HG03378 (cell line): ENCODE results near the gene PRUNE2.

Source experiments
- ATAC-seq: cut with Tn5 transposase; IDR thresholded peaks from one replicate; pipeline ENCODE4 v1.9.1; 2021; ENCODE audit warnings: mild to moderate bottlenecking, moderate library complexity; ENCODE audit not compliant: unreplicated experiment

Gene PRUNE2

DNA sequence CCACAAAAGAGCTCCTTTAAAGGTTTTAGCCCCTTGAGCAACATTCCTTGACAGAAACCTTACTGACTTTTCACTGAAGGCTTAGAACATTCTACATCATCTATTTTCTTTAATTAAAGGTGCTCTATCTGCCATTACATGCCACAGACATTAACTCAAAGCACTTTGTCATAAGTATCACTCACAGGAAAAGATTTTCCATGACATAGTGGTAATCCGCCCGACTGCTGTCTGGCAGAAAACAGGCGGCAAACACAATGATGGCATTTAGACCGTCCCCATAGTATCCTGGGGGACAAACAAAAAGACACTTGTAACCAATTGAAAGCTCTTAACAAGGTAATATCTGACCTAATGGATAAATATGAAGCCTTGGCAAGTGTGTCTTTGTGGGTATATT, 267.9 kb downstream of the PRUNE2 start:
- no peak for ATAC-seq

DNA sequence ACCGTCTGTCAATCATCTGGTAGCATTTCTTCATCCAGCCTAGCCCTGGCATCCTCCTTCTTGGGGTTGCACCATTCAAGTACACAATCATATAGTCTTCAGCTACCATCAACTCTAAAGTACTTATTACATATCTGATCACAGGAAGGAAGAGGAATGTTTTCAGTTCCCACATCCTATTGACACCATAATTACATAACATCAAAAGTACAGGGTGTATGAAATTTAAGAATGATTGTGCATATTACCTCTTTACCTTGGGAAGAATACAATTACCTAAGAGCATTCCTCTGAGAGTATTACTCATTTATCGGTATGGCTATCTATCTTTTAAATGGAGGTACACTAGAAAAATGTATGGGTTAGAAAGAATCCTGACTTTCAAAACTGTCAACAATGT, 268.5 kb downstream of the PRUNE2 start:
- ATAC-seq, result no peak

DNA sequence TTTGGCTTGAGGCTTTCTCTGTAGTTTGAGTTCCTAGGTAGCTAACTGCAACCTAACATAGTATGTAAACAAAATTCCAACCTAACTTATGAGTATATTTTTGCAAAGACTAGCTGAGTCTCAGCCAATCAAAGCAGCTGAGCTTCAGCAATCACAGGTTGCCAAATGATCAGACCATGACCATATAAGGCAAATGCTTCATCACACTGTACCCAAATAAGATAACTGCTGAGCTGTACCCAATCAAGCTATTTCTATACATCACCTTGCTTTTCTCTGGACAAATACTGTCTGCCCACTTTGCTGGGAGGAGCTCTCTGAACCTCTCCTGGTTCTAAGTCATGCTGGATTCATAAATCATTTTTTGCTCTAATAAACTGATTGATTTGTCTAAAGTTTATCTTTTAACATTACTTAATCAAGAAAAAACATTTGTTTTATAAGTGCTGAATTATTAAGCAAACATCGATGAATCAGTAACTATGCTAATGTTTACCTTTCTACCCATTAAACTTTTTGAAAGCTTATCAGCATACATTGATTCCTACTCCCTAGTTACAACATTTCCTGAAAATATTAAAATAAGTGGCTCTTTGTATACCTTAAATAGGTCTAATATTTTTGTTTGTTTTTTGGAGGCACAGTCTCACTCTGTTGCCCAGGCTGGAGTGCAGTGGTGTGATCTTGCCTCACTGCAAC, 271.4 kb downstream of the PRUNE2 start:
- ATAC-seq, result peak; percentile 76

DNA sequence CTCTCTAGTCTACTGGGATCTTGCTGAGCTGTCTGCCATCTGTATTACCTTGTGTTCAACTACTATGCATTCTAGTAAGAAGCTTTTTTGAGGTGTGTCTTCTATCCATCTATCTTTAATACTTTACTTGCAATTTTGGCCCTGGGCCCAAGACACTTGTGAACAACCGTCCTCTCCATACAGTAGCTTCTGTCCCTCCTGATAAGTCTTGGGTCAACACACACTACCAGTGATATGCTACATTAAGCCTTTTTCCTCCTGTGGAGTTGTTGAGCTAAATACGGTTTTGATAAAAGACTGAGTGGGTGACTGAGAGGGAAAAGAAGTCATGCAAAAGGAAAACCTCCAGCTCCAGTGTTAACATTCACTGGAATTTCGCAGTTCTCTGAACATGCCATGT, 275.0 kb downstream of the PRUNE2 start:
- no peak for ATAC-seq

DNA sequence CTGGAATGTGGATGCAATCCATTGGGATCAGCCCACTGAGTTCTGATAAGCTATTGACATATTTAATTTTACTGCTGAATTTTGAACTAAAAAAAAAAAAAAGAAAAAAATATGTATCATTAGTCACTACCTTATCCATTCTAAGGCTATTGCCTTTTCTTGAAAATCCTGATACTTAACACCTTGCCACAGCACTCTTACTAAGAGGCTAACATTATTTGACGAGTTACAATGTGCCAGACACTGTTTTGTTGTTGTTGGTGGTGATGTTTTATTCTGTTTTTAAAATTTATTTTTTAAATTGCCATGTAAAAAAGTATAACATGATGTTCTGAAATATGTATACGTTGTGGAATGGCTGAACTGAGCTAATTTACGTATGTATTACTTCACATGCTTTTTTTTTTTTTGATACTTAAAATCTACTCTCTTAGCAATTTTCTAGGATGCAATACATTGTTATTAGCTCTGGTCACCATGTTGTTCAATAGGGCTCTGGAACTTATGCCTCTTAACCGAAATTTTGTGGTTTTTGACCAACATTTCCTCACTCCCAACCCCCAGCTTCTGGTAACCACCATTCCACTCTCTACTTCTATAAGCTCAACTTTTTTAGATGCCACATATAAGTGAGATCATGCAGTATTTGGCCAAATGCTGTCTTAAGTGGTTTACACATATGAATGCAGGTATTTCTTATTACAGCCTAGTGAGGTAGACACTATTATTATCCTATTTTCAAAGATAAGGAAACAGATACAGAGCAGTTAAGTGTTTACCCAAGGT, 276.5 kb downstream of the PRUNE2 start:
- no peak for ATAC-seq

DNA sequence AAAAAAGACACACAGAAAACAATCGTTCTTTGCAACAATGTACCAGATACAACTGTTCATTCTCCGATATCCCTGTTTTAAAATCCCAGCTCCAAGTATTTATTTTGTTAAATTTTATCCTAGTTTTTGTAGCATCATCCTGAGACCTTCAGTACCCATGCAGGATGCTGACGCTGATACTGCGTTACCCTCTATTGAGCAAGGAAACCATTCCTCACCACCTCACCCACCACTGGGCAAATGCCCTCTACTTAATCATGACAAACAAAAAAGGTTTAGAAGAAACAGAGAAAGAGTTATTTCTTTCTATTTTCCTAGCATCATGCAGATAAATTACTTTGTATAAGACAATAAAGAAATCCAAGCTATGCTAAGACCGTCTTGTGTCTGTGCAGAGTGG, 277.8 kb downstream of the PRUNE2 start:
- ATAC-seq, result no peak

DNA sequence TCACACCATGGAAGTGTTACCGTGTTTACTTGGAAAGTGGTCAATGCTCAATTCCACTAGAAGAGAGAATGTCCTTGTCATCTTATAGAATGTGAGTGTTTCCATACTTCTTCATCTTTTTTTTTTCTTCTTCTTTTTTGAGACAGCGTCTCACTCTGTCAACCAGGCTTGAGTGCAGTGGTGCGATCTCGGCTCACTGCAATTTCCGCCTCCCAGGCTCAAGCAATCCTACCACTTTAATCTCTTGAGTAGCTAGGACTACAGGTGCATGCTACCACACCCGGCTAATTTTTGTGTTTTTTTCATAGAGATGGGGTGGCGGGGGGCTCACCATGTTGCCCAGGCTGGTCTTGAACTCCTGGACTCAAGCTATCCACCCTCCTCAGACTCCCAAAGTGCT, 278.9 kb downstream of the PRUNE2 start:
- ATAC-seq, result no peak

DNA sequence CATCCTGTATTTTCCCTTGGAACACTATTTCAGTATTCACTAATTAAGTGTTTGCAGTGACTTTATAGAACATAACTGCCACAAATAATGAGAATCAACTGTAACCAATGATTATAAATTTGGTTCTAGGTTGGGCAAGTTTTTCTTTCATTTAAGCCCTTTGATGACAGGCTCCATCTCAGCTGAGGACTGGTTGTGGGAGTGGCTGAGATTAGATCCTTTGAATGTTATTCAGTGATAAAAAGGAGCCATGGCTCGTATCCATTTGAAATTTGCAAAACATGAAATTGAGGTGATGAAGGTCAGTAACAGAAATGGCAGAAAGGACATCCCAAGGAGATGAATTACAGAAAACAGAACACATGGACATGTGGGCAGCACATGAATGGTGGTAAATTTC, 279.8 kb downstream of the PRUNE2 start:
- no peak for ATAC-seq

DNA sequence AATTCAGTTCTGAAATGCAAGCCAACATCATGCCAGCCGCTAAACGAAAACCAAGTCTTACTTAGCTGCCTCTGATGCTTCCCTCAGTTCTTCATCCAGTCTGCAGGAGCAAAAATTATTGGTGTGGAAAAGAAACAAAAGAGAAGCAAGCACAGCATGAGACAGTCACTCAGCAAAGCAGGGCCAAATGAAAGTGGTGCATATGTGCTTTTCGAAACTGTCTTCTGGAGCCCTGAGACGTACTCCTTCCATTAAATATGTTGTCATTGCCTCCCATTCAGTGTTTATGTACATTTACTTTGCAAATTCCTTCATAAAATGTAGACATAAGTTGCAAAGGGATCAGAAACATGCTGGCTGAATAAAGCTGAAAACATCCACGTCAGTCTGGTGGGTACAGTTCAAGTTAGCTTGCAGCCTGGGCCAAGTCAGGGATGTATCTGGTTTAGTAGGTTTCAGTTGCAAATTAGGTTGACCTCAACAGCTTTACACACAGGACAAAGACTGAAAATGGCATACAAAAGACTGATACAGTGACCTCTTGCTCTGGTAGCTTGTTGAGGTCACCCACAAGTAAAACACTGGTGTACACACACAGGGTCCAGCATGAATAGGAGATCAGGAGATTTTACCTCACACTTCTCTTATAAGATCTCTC, 281.4 kb downstream of the PRUNE2 start:
- peak; percentile 92 for ATAC-seq

DNA sequence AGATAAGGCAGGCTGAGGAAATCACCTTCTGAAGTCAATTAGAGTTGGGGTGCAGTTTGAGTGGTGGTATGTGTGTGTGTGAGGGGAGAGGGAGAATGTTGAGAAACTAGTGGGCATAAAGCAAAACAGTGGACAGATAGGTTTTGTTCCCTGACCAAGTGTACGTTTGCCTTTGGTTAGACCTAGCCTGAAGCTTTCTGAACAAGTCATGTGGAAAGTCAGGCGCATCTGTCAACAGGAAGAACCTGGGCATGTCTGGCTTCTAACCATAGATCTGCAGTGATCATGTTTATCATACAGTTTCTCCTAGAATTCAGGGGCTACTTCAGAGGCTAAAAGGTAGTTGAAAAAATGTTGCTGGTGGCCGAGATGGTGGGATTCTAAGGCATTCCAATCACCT, 284.9 kb downstream of the PRUNE2 start:
- no peak for ATAC-seq

DNA sequence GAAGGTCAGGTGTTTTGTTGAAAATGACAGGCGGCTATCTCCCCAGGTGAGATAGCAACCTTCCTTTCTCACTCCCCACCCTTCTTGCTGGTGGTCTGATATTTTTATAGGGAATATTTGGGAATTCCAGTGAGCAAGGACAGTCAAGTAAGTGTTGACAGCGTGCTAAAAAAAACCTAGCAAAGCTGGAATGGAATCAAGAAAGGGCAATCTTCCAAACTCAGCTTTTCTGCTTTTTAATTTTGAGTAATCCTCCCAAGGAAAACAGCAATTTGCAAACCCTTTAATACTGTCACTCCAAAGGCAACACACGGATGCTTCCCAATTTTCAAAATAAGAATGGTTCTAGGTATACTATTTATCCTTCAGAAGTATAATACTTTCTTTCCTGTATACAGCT, 285.3 kb downstream of the PRUNE2 start:
- no peak for ATAC-seq

DNA sequence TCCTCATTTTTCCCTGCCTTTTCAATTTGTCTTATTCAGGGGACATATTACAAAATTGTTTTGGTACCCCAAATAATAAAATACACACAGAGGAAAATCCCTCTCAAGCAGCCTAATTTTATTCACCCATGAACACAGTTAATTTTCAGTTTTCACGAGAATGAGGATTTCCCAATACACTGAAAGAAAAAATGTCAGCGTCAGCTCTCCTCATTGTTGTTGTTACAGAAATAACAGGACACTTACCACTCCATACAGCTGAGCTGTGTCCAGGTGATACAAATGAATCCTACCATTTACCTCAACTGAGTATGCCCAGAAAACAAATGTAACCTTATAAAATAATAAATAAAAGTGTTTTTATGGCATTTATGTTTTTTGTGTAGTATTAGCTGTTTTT, 286.3 kb downstream of the PRUNE2 start:
- no peak for ATAC-seq

DNA sequence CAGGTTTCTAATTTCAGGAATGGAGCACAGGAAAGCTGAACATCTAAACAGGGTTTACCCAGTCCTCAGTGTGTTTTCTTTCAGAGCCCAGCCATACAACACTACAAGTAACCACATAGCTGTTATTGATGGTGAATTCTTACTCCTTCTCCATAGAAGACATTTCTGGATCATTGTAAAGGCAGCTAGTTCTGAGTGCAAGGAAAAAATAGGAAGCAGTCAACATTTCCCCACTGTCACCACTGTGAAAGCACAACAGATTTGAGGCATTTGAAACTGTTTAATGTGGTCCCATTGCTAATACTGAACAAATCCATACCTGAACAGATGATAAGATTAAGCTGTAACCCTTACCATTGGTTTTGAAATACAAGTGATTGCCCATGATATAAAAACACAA, 286.7 kb downstream of the PRUNE2 start:
- ATAC-seq, result no peak

DNA sequence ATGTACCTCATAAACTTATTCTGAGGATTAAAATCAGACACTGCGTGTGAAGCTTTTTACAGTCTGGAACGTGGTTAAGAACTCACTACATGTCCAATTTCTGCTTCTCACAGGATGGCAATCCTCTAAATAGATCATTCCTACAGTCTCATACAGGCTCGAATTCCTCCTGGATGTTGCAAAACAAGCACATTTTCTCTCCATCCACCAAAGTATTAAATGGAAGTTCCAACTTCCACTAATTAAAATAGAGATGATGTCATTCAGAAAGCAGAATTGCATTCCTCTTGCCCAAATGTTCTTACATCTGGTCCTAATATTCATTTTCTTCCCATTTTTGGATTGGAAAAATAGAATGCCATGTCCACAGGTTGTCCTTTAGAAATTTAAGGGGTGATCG, 287.2 kb downstream of the PRUNE2 start:
- no peak for ATAC-seq

DNA sequence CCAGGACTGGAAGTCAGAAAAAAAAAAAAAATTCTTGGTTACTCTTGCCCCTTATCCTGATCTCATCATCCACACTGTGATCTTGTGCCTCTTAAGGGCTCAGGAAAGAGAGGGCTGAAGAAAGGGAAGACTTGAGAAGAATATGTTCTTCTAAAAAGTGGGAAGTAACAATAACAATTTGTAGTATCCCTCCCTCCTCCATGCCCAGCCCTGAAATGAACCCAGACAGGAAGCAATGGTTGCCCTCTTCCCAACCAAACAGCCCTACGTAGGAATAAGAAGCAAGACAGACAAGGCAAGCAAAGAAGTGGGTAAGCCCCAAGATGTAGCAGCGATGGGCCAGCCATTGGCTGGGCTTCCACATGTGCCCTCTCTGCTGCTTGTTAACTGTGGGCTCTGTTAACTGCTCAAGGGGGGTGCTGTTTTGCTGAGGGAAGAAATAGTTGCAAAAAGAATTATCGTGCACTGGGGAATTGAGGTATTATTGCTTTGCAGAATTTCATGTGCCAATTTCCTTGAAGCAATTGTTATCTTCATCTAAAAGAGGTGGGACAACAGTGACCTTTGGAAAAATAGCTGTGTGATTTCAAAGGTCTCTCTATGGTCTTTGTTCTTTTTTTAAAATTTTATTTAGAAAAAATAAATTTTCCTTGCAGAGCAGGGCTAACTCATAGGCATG, 288.3 kb downstream of the PRUNE2 start:
- no peak for ATAC-seq

DNA sequence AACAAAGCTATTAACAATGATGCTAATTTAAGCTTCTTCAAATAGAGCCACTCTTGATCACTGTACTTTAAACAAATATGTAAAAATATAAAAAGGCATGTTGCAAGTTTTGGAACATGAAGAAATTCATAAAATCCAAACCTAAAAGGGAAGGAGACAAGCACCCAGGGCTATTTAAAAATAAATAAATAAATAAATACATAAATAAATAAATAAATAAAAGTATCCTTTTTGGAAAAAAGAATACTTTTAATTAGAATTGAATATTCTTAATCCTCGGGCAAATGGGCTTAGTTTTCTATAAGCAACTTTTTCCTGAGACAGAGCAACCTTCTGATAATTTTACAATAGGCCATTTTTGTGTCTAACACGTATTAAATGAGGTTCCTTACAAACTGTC, 289.1 kb downstream of the PRUNE2 start:
- ATAC-seq, result no peak

DNA sequence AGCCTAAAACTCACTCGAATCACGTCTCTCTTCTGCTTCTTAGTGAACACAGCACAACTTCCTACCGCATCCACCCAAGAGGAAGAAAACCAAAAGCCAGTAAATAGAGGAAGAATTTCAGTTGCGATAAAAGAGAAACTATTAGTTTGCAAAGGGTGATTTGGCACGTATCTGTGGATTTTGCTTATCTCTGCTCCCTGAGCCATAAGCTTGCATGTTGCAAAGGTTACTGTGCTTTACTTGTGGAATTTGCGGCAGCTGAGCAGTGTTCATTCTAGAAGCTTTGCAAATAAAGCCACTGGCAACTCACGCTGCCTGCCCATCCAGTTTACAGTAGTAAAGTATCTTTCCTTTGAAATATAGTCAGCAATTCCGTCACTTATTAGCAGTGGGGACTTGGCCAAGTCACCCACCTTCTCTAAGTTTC, 290.7 kb downstream of the PRUNE2 start:
- ATAC-seq, result no peak

DNA sequence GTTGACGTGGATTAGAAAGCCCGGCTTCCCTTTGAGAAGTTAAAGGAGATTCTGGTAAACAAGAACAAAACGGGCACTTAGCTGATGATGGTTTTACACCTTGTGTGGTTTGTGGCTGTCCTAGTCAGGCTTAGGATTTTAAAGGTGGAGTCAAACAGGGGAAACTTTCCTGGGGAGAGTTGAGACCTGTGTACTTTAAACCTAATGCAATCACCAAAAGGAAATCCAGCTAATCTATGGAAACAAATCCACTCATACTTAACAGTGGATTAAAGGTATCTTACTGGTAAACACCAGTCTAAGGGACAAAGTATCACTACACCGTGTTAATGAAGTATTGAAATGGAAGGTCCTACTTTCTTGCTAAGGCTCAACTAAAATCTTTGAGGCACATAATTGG, 291.9 kb downstream of the PRUNE2 start:
- ATAC-seq, result no peak

DNA sequence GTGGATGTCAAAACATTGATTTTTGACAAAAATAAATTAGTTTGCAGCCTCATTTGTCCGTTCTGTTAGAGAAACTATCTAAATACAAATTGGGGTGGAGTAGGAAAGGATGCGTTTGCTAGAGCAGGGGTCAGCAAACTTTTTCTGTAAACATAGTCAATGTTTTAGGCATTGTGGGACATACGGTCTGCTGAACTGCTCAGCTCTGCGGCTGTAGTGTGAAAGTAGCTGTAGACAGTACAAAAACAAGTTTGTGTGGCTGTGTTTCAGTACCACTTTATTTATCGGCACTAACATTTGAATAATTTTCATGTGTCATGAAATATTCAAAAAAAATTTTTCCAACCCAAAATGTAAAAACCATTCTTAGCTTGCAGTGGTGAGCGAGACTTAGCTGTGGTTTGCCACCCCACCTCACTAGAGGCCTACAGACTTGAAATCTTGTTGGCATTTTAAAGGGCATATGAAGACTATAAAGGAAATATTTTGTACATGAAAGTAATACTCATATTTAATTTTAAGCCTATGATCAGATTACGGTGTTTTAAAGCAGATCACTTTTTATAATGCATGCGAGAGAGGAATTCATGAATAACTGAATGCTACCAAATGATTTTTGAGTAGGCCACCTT, 292.6 kb downstream of the PRUNE2 start:
- ATAC-seq, result no peak

DNA sequence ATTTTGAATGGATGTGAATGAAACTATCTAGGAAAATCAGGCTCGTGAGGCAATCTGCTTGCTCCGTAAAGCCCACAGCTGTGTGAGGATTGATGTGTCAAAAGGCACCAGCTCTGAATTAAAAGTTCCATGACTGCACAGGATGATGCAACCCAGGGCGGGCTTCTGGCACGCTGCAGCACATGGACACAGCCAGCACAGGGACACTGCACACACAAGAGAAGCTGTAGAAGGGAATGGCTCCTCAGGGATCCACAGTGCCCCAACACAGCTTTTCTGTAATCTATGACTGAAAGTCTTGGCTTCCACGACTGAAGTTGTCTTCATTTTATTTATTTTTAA, 295.9 kb downstream of the PRUNE2 start:
- ATAC-seq, result no peak
